Measurements from ENCODE around the gene MS4A10. TPM values are rescaled to one million over a fixed set of nuclear protein-coding genes. Genes with fewer than 3 reads are reported as not detected.

The MS4A10 gene
- total RNA-seq, 1 experiment from 2014 or later = not detected

DNA sequence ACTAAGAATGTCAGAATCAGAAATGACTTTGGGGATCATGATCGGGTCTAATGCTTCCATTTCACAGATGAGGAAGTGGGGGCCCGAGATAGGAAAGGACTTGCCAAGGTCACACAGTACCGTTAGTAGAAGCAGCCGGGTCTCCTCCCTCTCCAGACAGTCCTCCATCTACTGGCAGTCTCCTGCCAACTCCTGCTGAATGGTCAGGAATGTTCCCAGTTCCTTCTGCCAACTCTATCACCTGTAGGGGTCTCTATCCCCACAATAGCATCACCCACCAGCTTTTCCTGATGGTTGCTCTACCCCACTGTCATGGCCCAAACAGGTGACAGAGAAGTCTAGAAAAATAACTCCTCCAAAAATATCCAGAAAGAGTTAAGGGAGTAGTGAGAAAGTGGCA, 32.9 kb downstream of the MS4A10 start:
- no peak for ATAC-seq
- intact Hi-C loops (cut with micrococcal nuclease) = no loop called here
- RAD21 ChIA-PET (ENCODE audit: low non-redundant PET in 1 of 2, low total read pairs in 2 of 2, uncharacterized antibody in 2 of 2, unreplicated experiment in 2 of 2) = no interaction called here
- H3K36me3 ChIP-seq (ENCODE audit: control insufficient read depth in 1 of 2, insufficient read depth in 2 of 2, low read length in 2 of 2) = no peaks in the 10 kb centered on the region
- no peaks in the 10 kb centered on the region for H3K9me2 ChIP-seq (ENCODE audit: insufficient read depth)
- H3K9ac ChIP-seq (ENCODE audit: low read length) = no peak overlapping the region
- POLR2A ChIA-PET = no interaction called here
- no peak for TF ChIP-seq TCF7L2 (IDR thresholded peaks at IDR 0.05; ENCODE audit: borderline replicate concordance, extremely low read depth, insufficient read depth, insufficient read length)
- no peak for TF ChIP-seq CEBPB (IDR thresholded peaks at IDR 0.05; ENCODE audit: low read depth)
- TF ChIP-seq, protein P1, sequence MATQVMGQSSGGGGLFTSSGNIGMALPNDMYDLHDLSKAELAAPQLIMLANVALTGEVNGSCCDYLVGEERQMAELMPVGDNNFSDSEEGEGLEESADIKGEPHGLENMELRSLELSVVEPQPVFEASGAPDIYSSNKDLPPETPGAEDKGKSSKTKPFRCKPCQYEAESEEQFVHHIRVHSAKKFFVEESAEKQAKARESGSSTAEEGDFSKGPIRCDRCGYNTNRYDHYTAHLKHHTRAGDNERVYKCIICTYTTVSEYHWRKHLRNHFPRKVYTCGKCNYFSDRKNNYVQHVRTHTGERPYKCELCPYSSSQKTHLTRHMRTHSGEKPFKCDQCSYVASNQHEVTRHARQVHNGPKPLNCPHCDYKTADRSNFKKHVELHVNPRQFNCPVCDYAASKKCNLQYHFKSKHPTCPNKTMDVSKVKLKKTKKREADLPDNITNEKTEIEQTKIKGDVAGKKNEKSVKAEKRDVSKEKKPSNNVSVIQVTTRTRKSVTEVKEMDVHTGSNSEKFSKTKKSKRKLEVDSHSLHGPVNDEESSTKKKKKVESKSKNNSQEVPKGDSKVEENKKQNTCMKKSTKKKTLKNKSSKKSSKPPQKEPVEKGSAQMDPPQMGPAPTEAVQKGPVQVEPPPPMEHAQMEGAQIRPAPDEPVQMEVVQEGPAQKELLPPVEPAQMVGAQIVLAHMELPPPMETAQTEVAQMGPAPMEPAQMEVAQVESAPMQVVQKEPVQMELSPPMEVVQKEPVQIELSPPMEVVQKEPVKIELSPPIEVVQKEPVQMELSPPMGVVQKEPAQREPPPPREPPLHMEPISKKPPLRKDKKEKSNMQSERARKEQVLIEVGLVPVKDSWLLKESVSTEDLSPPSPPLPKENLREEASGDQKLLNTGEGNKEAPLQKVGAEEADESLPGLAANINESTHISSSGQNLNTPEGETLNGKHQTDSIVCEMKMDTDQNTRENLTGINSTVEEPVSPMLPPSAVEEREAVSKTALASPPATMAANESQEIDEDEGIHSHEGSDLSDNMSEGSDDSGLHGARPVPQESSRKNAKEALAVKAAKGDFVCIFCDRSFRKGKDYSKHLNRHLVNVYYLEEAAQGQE (IDR thresholded peaks at IDR 0.05; ENCODE audit: low read depth) = no peak
- TF ChIP-seq CBX3 (IDR thresholded peaks at IDR 0.05; ENCODE audit: low read depth) = no peak
- no peak for TF ChIP-seq SP1 (IDR thresholded peaks at IDR 0.05; ENCODE audit: low read depth)
- no peak for TF ChIP-seq FOSL1 (IDR thresholded peaks at IDR 0.05; ENCODE audit: low read depth)
- no peak for TF ChIP-seq ZNF274 (IDR thresholded peaks at IDR 0.05; ENCODE audit: low read depth, low read length)
- TF ChIP-seq EZH2 (IDR thresholded peaks at IDR 0.05) = no peak
- no peak for TF ChIP-seq ZFX (IDR thresholded peaks at IDR 0.05)
- TF ChIP-seq EGR1 (IDR thresholded peaks at IDR 0.05; ENCODE audit: low read depth) = no peak
- no peak for TF ChIP-seq RAD21 (IDR thresholded peaks at IDR 0.05; ENCODE audit: low read depth)
- no peak for TF ChIP-seq JUND (IDR thresholded peaks at IDR 0.05)
- TF ChIP-seq, protein P2, sequence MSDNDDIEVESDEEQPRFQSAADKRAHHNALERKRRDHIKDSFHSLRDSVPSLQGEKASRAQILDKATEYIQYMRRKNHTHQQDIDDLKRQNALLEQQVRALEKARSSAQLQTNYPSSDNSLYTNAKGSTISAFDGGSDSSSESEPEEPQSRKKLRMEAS (IDR thresholded peaks at IDR 0.05) = no peak
- no peak for TF ChIP-seq POLR2AphosphoS5 (IDR thresholded peaks at IDR 0.05; ENCODE audit: low read depth, low read length)
- TF ChIP-seq POLR2A (IDR thresholded peaks at IDR 0.05; ENCODE audit: borderline replicate concordance, extremely low read depth, insufficient read depth, insufficient read length) = no peak
- no peak for TF ChIP-seq SIN3A (IDR thresholded peaks at IDR 0.05; ENCODE audit: low read depth)
- TF ChIP-seq YY1 (IDR thresholded peaks at IDR 0.05; ENCODE audit: extremely low read depth, insufficient replicate concordance, low read depth, low read length) = no peak
- TF ChIP-seq SRF (IDR thresholded peaks at IDR 0.05; ENCODE audit: low read depth) = no peak
- peaks cover 5 to 6% of the 10 kb centered on the region in 2 experiments; a peak in 2 of 4 replicates for H3K9me3 ChIP-seq (ENCODE audit: control insufficient read depth in 1 of 2, insufficient read depth in 1 of 2, low read depth in 1 of 2, low read length in 2 of 2)
- no peak overlapping the region for H3K4me2 ChIP-seq (ENCODE audit: low read length)
- CTCF ChIA-PET = no interaction called here
- H4K20me1 ChIP-seq (ENCODE audit: insufficient read depth) = no peaks in the 10 kb centered on the region
- no TSS peak for BruUV-seq (replicated peaks)
- H3K27ac ChIP-seq (ENCODE audit: low read depth, low read length) = no peak overlapping the region
- no peak for DNase-seq (ENCODE audit: low read depth, low spot score)
- H3K4me1 ChIP-seq (ENCODE audit: control insufficient read depth in 1 of 2, insufficient read depth in 2 of 2, low read length in 2 of 2) = no peaks in the 10 kb centered on the region
- H3K4me3 ChIP-seq (replicated peaks in 1 of 2; ENCODE audit: low read depth in 1 of 2, low read length in 2 of 2) = no peak overlapping the region
- no peaks in the 10 kb centered on the region for H3K27me3 ChIP-seq (ENCODE audit: insufficient read depth, low read length)
- H2AFZ ChIP-seq (ENCODE audit: low read depth, low read length, poor library complexity, severe bottlenecking) = no peak overlapping the region
- no peaks in the 10 kb centered on the region for H3K79me2 ChIP-seq (ENCODE audit: insufficient read depth, low read length)

Measured in HCT116 (cell line).